HepG2 (cell line): ENCODE results near the gene DLX5. TPM values are rescaled to one million over a fixed set of nuclear protein-coding genes. Genes with fewer than 3 reads are reported as not detected.

Experiments used
- BRD4 ChIP-seq: sonication (generic); formaldehyde crosslinking; IDR thresholded peaks from 2 replicates; pipeline ENCODE4 v1.4.0; 2020; ENCODE audit warnings: missing genetic modification reagents
- CHD2 ChIP-seq: IDR thresholded peaks from 2 replicates; pipeline ENCODE4 v1.6.1; 2011; ENCODE audit warnings: low read depth, low read length, improper control_type of control experiment
- DMAP1 ChIP-seq: IDR thresholded peaks from 2 replicates; pipeline ENCODE4 v1.6.1; 2016
- EP300 ChIP-seq, 3 experiments: sonication (generic) in 1 of 3; formaldehyde crosslinking in 1 of 3; IDR thresholded peaks; 2 replicates each; pipeline versions ENCODE4 v1.5.1 to v1.6.1; 2011 to 2020; ENCODE audit warnings: low read depth in 2 of 3, low read length in 2 of 3, borderline replicate concordance in 1 of 3, improper control_type of control experiment in 1 of 3, mild to moderate bottlenecking in 1 of 3, missing genetic modification reagents in 1 of 3, moderate library complexity in 1 of 3
- NR2C2 ChIP-seq: sonication (generic); formaldehyde crosslinking; IDR thresholded peaks from 2 replicates; pipeline ENCODE4 v1.4.0; 2020; ENCODE audit warnings: missing genetic modification reagents, mild to moderate bottlenecking, moderate library complexity, borderline replicate concordance
- PHF8 ChIP-seq: sonication (generic); formaldehyde crosslinking; IDR thresholded peaks from 2 replicates; pipeline ENCODE4 v1.5.0; 2020; ENCODE audit warnings: missing genetic modification reagents
- POLR2G ChIP-seq: fragments of 200-400 bp; formaldehyde crosslinking; IDR thresholded peaks from 2 replicates; pipeline ENCODE4 v1.6.1; 2018; ENCODE audit warnings: mild to moderate bottlenecking, low read depth, low read length, moderate library complexity
- SRSF9 ChIP-seq: fragments of 200-400 bp; formaldehyde crosslinking; IDR thresholded peaks from 2 replicates; pipeline ENCODE4 v1.6.1; 2018; ENCODE audit warnings: borderline replicate concordance, mild to moderate bottlenecking, low read depth, low read length; ENCODE audit not compliant: insufficient read depth, poor library complexity, severe bottlenecking
- STAG1 ChIP-seq: sonication (generic); formaldehyde crosslinking; IDR thresholded peaks from 2 replicates; pipeline ENCODE4 v1.4.0; 2020; ENCODE audit warnings: missing genetic modification reagents
- ZIK1 ChIP-seq: sonication (generic); formaldehyde crosslinking; IDR thresholded peaks from 2 replicates; pipeline ENCODE4 v1.5.0; 2020; ENCODE audit warnings: mild to moderate bottlenecking, low read depth, missing genetic modification reagents, borderline replicate concordance
- ZNF547 ChIP-seq: sonication (generic); formaldehyde crosslinking; IDR thresholded peaks from 2 replicates; pipeline ENCODE4 v1.5.1; 2020; ENCODE audit warnings: mild to moderate bottlenecking, missing genetic modification reagents
- ZSCAN21 ChIP-seq: sonication (generic); formaldehyde crosslinking; IDR thresholded peaks from 2 replicates; pipeline ENCODE4 v1.8.0; 2022; ENCODE audit warnings: mild to moderate bottlenecking, missing genetic modification reagents, moderate library complexity, borderline replicate concordance
- polyA plus RNA-seq, 8 experiments: library from polyadenylated mRNA; depleted of rRNA in 3 of 8; stranded (reverse) in 7 of 8; unstranded in 1 of 8; fragments of >200 nt; fragmentation: Illumina TruSeq in 4 of 8; extraction: Trizol in 4 of 8; gene quantifications; 2 replicates each; pipeline versions ENCODE4 v1.2.1 to v1.2.3, GENCODE V29; 2011 to 2016; ENCODE audit warnings: low read depth in 4 of 8, missing spikeins in 1 of 8, mixed read lengths in 1 of 8; ENCODE audit not compliant: insufficient read depth in 1 of 8
- total RNA-seq, 5 experiments: library from RNA; depleted of rRNA; stranded (reverse); fragments of >200 nt; fragmentation: Illumina TruSeq; extraction: Trizol; gene quantifications; 2 replicates each; pipeline ENCODE4 v1.2.3, GENCODE V29; 2016; ENCODE audit warnings: low read depth in 1 of 5
- TF ChIP-seq, protein P1 (sequence below): sonication (generic); formaldehyde crosslinking; IDR thresholded peaks from 2 replicates; pipeline ENCODE4 v1.4.0; 2020; ENCODE audit warnings: mild to moderate bottlenecking, low read depth, missing genetic modification reagents
- TF ChIP-seq, protein P2 (sequence below): sonication (generic); formaldehyde crosslinking; IDR thresholded peaks from 2 replicates; pipeline ENCODE4 v1.5.0; 2020; ENCODE audit warnings: missing genetic modification reagents
- TF ChIP-seq, protein P3 (sequence below): sonication (generic); formaldehyde crosslinking; IDR thresholded peaks from 2 replicates; pipeline ENCODE4; 2020; ENCODE audit warnings: missing genetic modification reagents, mild to moderate bottlenecking, borderline replicate concordance
- TF ChIP-seq, protein P4 (sequence below): sonication (generic); formaldehyde crosslinking; conservative IDR thresholded peaks from 2 replicates; pipeline ENCODE4 v1.8.0; 2022; ENCODE audit warnings: mild to moderate bottlenecking, moderate library complexity, missing genetic modification reagents

Gene DLX5
- total and polyA plus RNA-seq, 2 of the 13 experiments (the other 11 are each of a cell fraction or from before 2014, with no cell fraction given): not detected

DNA sequence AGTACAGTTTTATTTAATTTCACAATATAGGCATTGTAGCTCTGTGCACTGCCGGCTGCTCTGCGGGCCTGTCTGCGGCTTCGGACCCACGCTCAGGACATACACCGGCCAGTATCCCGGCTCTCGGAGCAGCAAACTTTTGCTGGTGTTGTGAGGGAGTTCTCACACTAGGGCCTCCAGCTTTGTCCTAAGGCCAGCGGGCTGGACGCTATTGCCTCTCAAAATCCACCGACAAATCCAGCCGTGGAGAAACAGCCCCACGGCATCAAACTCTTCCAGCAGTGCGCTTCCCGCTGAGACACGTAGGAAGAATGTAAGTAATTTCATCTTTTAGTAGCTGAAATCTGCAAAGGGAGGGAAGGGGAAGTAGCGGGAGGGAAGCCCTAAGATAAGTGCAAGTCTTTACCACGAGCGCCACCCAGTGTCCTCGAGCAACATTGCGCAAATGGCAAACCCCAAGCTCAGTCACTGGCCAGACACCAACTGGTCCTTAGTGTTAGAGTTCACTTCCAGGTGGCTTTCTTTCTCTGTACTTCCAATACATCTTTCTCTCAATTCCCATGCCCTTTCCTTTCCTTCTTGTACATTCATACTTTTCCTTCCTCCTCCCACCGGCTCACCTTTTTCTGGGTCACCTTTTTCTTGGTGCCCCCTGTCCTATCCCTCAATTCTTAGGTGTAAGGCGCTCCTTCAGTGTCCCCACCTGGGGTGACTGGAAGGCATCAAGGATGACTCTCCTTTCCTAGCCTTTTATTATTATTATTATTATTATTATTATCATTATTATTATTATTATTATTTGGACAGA, 3.0 kb upstream of the DLX5 start (continued):
- TF ChIP-seq, protein P1, sequence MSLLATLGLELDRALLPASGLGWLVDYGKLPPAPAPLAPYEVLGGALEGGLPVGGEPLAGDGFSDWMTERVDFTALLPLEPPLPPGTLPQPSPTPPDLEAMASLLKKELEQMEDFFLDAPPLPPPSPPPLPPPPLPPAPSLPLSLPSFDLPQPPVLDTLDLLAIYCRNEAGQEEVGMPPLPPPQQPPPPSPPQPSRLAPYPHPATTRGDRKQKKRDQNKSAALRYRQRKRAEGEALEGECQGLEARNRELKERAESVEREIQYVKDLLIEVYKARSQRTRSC (CRISPR knock-in tag): no peak
- no peak for TF ChIP-seq NR2C2 (CRISPR knock-in tag)
- TF ChIP-seq, protein P2, sequence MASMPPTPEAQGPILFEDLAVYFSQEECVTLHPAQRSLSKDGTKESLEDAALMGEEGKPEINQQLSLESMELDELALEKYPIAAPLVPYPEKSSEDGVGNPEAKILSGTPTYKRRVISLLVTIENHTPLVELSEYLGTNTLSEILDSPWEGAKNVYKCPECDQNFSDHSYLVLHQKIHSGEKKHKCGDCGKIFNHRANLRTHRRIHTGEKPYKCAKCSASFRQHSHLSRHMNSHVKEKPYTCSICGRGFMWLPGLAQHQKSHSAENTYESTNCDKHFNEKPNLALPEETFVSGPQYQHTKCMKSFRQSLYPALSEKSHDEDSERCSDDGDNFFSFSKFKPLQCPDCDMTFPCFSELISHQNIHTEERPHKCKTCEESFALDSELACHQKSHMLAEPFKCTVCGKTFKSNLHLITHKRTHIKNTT (CRISPR knock-in tag): no peak
- TF ChIP-seq, protein P3, sequence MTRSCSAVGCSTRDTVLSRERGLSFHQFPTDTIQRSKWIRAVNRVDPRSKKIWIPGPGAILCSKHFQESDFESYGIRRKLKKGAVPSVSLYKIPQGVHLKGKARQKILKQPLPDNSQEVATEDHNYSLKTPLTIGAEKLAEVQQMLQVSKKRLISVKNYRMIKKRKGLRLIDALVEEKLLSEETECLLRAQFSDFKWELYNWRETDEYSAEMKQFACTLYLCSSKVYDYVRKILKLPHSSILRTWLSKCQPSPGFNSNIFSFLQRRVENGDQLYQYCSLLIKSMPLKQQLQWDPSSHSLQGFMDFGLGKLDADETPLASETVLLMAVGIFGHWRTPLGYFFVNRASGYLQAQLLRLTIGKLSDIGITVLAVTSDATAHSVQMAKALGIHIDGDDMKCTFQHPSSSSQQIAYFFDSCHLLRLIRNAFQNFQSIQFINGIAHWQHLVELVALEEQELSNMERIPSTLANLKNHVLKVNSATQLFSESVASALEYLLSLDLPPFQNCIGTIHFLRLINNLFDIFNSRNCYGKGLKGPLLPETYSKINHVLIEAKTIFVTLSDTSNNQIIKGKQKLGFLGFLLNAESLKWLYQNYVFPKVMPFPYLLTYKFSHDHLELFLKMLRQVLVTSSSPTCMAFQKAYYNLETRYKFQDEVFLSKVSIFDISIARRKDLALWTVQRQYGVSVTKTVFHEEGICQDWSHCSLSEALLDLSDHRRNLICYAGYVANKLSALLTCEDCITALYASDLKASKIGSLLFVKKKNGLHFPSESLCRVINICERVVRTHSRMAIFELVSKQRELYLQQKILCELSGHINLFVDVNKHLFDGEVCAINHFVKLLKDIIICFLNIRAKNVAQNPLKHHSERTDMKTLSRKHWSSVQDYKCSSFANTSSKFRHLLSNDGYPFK (CRISPR knock-in tag): no peak; the same call in 1 of the 2 replicates
- TF ChIP-seq PHF8: no peak; the same call in 1 of the 2 replicates
- TF ChIP-seq SRSF9: no peak
- TF ChIP-seq CHD2: no peak
- peak; percentile 99 for TF ChIP-seq STAG1 (CRISPR knock-in tag)
- no peak for TF ChIP-seq BRD4
- TF ChIP-seq, protein P4, sequence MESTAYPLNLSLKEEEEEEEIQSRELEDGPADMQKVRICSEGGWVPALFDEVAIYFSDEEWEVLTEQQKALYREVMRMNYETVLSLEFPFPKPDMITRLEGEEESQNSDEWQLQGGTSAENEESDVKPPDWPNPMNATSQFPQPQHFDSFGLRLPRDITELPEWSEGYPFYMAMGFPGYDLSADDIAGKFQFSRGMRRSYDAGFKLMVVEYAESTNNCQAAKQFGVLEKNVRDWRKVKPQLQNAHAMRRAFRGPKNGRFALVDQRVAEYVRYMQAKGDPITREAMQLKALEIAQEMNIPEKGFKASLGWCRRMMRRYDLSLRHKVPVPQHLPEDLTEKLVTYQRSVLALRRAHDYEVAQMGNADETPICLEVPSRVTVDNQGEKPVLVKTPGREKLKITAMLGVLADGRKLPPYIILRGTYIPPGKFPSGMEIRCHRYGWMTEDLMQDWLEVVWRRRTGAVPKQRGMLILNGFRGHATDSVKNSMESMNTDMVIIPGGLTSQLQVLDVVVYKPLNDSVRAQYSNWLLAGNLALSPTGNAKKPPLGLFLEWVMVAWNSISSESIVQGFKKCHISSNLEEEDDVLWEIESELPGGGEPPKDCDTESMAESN (CRISPR knock-in tag): 0 out of 2 replicates have a peak, but pooled peaks have one; percentile 32
- no peak for TF ChIP-seq EP300 (IDR thresholded peaks at IDR 0.05; ENCODE audit: low read depth in 2 of 2, low read length in 2 of 2)
- no peak for TF ChIP-seq EP300 (CRISPR knock-in tag; IDR thresholded peaks at IDR 0.05; ENCODE audit: borderline replicate concordance)
- no peak for TF ChIP-seq ZIK1
- TF ChIP-seq ZSCAN21 (CRISPR knock-in tag): no peak
- no peak for TF ChIP-seq ZNF547 (CRISPR knock-in tag)
- TF ChIP-seq POLR2G: no peak
- TF ChIP-seq DMAP1 (CRISPR knock-in tag): no peak
